Heart left ventricle (tissue), 16 donors: ENCODE data around the gene LRP2BP. TPM values are rescaled to one million over a fixed set of nuclear protein-coding genes. Genes with fewer than 3 reads are reported as not detected.

Source experiments
- ATAC-seq, 4 donors: fragments of 200-7000 bp; cut with Tn5 transposase; one replicate each; pipeline ENCODE4 v1.9.1; 2020 to 2022; ENCODE audit warnings: moderate library complexity in 4 of 4, mild to moderate bottlenecking in 3 of 4, moderate number of reproducible peaks in 1 of 4
- DNase-seq, 5 donors: peaks; one replicate each; pipeline ENCODE4 v3.0.0-alpha.2; 2020
- H3K27ac ChIP-seq, 12 donors: fragments of 200-600 bp; sonication (generic) in 4 of 12; one replicate each; pipeline versions ENCODE4 v1.5.0 to v1.8.0; 2016 to 2022; ENCODE audit warnings: mild to moderate bottlenecking in 2 of 12
- H3K27me3 ChIP-seq, 9 donors: fragments of 200-600 bp; sonication (generic) in 2 of 9; one replicate each; pipeline versions ENCODE4 v1.5.1 to v1.8.0; 2016 to 2022; ENCODE audit warnings: mild to moderate bottlenecking in 3 of 9
- H3K36me3 ChIP-seq, 9 donors: fragments of 200-600 bp; sonication (generic) in 2 of 9; one replicate each; pipeline versions ENCODE4 v1.5.0 to v1.8.0; 2018 to 2022; ENCODE audit warnings: mild to moderate bottlenecking in 2 of 9
- H3K4me1 ChIP-seq, 12 donors: fragments of 200-600 bp; sonication (generic) in 4 of 12; one replicate each; pipeline versions ENCODE4 v1.5.0 to v1.8.0; 2016 to 2022; ENCODE audit warnings: mild to moderate bottlenecking in 3 of 12
- H3K4me3 ChIP-seq, 12 donors: fragments of 200-600 bp; sonication (generic) in 4 of 12; one replicate each; pipeline versions ENCODE4 v1.5.0 to v1.8.0; 2017 to 2022; ENCODE audit warnings: mild to moderate bottlenecking in 9 of 12, moderate library complexity in 4 of 12
- H3K9me3 ChIP-seq, 12 donors: fragments of 200-600 bp; sonication (generic) in 4 of 12; one replicate each; pipeline versions ENCODE4 v1.5.0 to v1.8.0; 2016 to 2022; ENCODE audit warnings: mild to moderate bottlenecking in 1 of 12
- POLR2A ChIP-seq, 2 donors: fragments of 450-650 bp; IDR thresholded peaks; one replicate each; pipeline ENCODE4 v1.6.1; 2017; ENCODE audit warnings: antibody characterized with exemption in 2 of 2, mild to moderate bottlenecking in 2 of 2, moderate library complexity in 2 of 2
- WGBS, 4 donors: extraction: QIAGEN DNeasy Blood & Tissue Kit in 2 of 4; methylation state at CpG; one replicate each; pipeline versions ENCODE4 v1.1.5 to v1.1.7; 2013 to 2018; 5-methylcytosine and 5-hydroxymethylcytosine counted together
- intact Hi-C, 10 donors: fragments of 100-400 bp; cut with DNase I; formaldehyde crosslinking; loops; one replicate each; pipeline versions ENCODE4 v1.11.1 to v1.14.2; 2022
- polyA plus RNA-seq, 2 donors: library from polyadenylated mRNA; stranded (reverse); fragments of 200-250 nt; gene quantifications; one replicate each; pipeline ENCODE4 v1.2.3, GENCODE V29; 2013
- total RNA-seq, 9 donors: library from RNA; depleted of rRNA in 2 of 9; stranded (reverse); fragments of >200 nt in 2 of 9; fragmentation: NEBNext Ultra II Directional in 3 of 9; extraction: Animal tissue kit (Norgen Biotek cat#: 25700) in 3 of 9; gene quantifications; one replicate each; pipeline versions ENCODE4 v1.1.0 to v1.2.4, GENCODE V29; 2016 to 2023
- TF ChIP-seq, protein P1 (sequence below), 12 donors: fragments of 200-600 bp; sonication (generic) in 4 of 12; IDR thresholded peaks; one replicate each; pipeline versions ENCODE4 v1.5.0 to v1.8.0; 2018 to 2022; ENCODE audit warnings: antibody characterized with exemption in 12 of 12, mild to moderate bottlenecking in 5 of 12
- donor health status: ischemic (EF 13 %, LVEDD 7.1; RV severe dilation, severe dysfunction).
- donor health status: healthy with polysubstance abuse.
- donor health status: DM: no; HTN: yes; CAD: no.
- donor health status: DM: no; HTN: no; CAD: no.
- donor health status: ischemic (EF 25% LVEDD 6.9; RV normal size, moderate dysfunction).
- donor health status: ischemic (EF 25% LVEDD 5.7; RV mildly dilated, moderate dysfunction).
- donor health status: healthy.
- donor health status: DM: yes; HTN: yes; CAD: no.
- donor health status: ischemic (EF 35%, LVEDD 5.7; RV mildly dilated, moderate dysfunction).
- donor health status: nonischemic (EF 11% LVEDD 7.7; RV severe dilation, severe dysfunction).
- donor health status: DM: yes; HTN: yes; CAD: no.
- donor health status: PGD.
- donor health status: ischemic (EF 29% LVEDD 5.4; RV normal size, mild dysfunction).
- donor health status: nonischemic (EF 23%, LVEDD 6.1; RV moderate dilation, normal function).

LRP2BP gene
- total and polyA plus RNA-seq, 11 donors = 0.62 to 3.5 (median 1.3) TPM

DNA sequence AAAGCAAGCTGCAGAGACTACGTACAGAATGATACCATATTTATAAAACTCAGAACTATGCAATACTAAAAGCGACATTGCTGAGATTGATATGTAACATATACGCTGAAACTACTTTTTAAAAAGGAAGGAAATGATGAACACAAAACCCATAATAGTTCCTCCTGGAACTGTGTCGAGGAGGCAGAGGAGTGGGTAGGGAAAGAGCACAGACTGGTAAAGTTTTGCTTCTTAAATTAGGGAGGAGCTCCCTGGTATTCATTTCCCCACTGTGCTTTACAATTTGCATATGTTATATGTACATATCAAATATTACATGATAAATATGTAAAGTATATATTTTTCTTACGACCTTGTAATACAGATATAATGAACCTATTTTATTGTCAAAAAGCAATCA, 16.1 kb upstream of the LRP2BP start:
- H3K27ac ChIP-seq = peak overlapping the region in 1 of 12 donors; percentile 34
- H3K9me3 ChIP-seq = peaks cover 0 to 6% (median 0%) of the 10 kb centered on the region in 12 donors
- peaks cover 0 to 93% (median 70%) of the 10 kb centered on the region in 9 donors for H3K36me3 ChIP-seq
- no peaks in the 10 kb centered on the region for H3K27me3 ChIP-seq
- intact Hi-C loops = no loop called here
- ATAC-seq = peak in 2 of 4 donors; percentile 34 to 42
- no peak overlapping the region for H3K4me3 ChIP-seq
- TF ChIP-seq, protein P1, sequence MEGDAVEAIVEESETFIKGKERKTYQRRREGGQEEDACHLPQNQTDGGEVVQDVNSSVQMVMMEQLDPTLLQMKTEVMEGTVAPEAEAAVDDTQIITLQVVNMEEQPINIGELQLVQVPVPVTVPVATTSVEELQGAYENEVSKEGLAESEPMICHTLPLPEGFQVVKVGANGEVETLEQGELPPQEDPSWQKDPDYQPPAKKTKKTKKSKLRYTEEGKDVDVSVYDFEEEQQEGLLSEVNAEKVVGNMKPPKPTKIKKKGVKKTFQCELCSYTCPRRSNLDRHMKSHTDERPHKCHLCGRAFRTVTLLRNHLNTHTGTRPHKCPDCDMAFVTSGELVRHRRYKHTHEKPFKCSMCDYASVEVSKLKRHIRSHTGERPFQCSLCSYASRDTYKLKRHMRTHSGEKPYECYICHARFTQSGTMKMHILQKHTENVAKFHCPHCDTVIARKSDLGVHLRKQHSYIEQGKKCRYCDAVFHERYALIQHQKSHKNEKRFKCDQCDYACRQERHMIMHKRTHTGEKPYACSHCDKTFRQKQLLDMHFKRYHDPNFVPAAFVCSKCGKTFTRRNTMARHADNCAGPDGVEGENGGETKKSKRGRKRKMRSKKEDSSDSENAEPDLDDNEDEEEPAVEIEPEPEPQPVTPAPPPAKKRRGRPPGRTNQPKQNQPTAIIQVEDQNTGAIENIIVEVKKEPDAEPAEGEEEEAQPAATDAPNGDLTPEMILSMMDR (IDR thresholded peaks at IDR 0.05) = no peak
- TF ChIP-seq POLR2A (IDR thresholded peaks at IDR 0.05) = no peak
- no peak for DNase-seq
- WGBS, 4 donors = 76 to 84% (median 82%) methylated on average over 5 of the region's 5 CpGs
- peaks cover 0 to 9% (median 0%) of the 10 kb centered on the region in 12 donors for H3K4me1 ChIP-seq

DNA sequence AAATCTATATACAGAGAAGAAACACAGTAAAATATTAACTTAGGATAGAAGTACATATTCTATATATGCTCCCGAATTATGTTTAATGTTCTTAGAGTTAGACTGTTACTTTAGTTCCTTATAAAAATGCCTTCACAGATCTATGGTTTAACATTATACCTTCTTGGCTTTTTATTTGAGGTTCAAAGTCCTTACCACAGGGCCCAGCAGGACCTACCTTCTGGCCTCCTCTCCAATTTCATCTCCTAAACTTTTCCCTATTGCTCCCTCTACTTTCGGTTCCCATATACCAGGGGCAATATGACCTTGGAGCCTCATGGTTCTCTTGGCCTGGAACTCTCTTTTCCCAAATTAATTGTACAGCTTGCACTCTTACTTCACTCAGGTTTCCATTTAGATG, 12.7 kb upstream of the LRP2BP start:
- intact Hi-C loops = no loop called here
- no peak for TF ChIP-seq POLR2A (IDR thresholded peaks at IDR 0.05)
- TF ChIP-seq, protein P1 (IDR thresholded peaks at IDR 0.05) = no peak
- no peak overlapping the region for H3K27ac ChIP-seq

DNA sequence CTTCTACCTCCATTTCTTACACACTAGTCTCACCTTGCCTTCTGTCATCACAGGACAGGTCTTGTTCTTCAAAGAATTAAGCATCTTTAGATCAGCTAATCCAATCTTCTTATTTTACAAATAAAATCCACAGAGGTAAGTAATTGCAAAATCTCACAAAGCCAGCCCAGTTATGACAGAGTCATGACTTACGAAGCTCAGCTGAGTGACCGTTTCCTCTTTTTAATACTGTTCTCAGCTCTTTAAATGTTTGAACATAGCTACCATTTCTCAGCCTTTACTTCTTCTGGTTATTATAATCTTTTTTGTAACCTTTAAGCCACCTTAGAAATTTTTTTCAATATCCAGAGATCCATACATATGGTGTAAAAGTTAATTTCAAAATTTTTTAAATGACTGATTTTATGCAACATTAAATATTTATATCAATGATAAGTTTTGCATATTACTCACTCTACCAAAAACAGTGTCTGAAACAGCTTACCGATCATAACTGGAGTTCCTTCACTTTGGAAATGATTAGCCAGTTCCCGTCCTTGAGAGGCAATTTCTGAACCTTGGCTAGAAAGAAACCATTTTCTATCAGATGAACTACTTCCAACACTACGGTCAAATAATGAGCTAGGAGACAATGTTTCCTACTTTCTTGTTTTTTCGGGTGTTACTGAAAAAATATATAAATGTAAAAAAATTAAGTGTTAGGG, 9.7 kb upstream of the LRP2BP start:
- no peak for TF ChIP-seq POLR2A (IDR thresholded peaks at IDR 0.05)
- TF ChIP-seq, protein P1 (IDR thresholded peaks at IDR 0.05) = no peak
- 93 to 95% (median 94%) methylated on average over 6 of the region's 6 CpGs for WGBS, 4 donors
- DNase-seq = no peak
- Histone ChIP-seq H3K27ac (peak overlapping the region in 1 of 12 donors; percentile 69), H3K4me3 (no peak overlapping the region), H3K36me3 (peaks cover 0 to 100% (median 88%) of the 10 kb centered on the region in 9 donors), H3K4me1 (no peaks in the 10 kb centered on the region), H3K9me3 (peaks cover 0 to 6% (median 0%) of the 10 kb centered on the region in 12 donors), H3K27me3 (no peaks in the 10 kb centered on the region)
- ATAC-seq = no peak
- intact Hi-C loops = no loop called here

More for the DNA sequence above, 12.7 kb upstream of the LRP2BP start:
- Histone ChIP-seq H3K36me3 (peaks cover 0 to 93% (median 73%) of the 10 kb centered on the region in 9 donors), H3K9me3 (peaks cover 0 to 6% (median 0%) of the 10 kb centered on the region in 12 donors), H3K27me3 (no peaks in the 10 kb centered on the region), H3K4me3 (no peak overlapping the region), H3K4me1 (peaks cover 0 to 4% (median 0%) of the 10 kb centered on the region in 12 donors)
- DNase-seq (no peak), ATAC-seq (no peak)
- 92 to 100% (median 96%) methylated on average over 2 of the region's 2 CpGs for WGBS, 4 donors

DNA sequence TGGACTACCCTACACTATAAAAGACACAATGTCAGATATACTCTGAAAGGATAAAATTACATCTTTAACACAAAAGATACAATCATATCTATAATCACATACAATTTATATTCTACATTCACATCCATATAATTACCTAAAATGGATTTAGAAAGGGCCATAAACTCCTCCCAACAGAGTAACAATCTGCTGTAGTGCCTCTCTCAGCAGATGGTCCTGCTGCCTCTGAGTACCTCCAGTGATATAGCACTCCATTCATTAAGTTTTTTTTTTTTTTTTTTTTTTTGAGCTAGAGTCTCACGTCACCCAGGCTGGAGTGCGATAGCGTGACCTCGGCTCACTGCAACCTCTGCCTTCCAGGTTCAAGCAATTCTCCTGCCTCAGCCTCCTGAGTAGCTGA, 8.3 kb upstream of the LRP2BP start:
- H3K4me3 ChIP-seq = no peak overlapping the region
- 92 to 96% (median 93%) methylated on average over 4 of the region's 4 CpGs for WGBS, 4 donors
- H3K9me3 ChIP-seq = no peaks in the 10 kb centered on the region
- peaks cover 0 to 13% (median 5%) of the 10 kb centered on the region in 12 donors for H3K4me1 ChIP-seq
- ATAC-seq (no peak), DNase-seq (no peak)
- no peak overlapping the region for H3K27ac ChIP-seq
- peaks cover 0 to 100% (median 94%) of the 10 kb centered on the region in 9 donors for H3K36me3 ChIP-seq
- H3K27me3 ChIP-seq = no peaks in the 10 kb centered on the region
- TF ChIP-seq POLR2A (IDR thresholded peaks at IDR 0.05) = no peak
- TF ChIP-seq, protein P1 (IDR thresholded peaks at IDR 0.05) = no peak
- intact Hi-C loops = no loop called here
